ENCODE results near the gene GPR68. TPM values are rescaled to one million over a fixed set of nuclear protein-coding genes. Genes with fewer than 3 reads are reported as not detected.

Gene GPR68
- total RNA-seq, 2 donors from 2014 or later = 0.26 TPM; not detected in 1

- no peaks in the 10 kb centered on the region for H3K27me3 ChIP-seq
- peak; percentile 43 for ATAC-seq
- H3K4me1 ChIP-seq = no peaks in the 10 kb centered on the region
- TF ChIP-seq POLR2A (IDR thresholded peaks at IDR 0.05) (no peak), CTCF (IDR thresholded peaks at IDR 0.05) (no peak)
- H3K9me3 ChIP-seq = no peaks in the 10 kb centered on the region
- H3K36me3 ChIP-seq (replicated peaks in 1 of 2; ENCODE audit: insufficient read depth in 1 of 2, low read depth in 2 of 2) = peaks cover 0 to 4% of the 10 kb centered on the region in 2 donors
- H3K27ac ChIP-seq = peak overlapping the region in 1 of 4 donors; percentile 15
- 92 to 94% methylated on average over 9 of the region's 9 CpGs for WGBS, 2 donors
- DNase-seq = no peak
- intact Hi-C loops (cut with DNase I) = no loop called here
- no peak overlapping the region for H3K4me3 ChIP-seq
Measured at GRCh38 chr14:91220581-91221000, 23.9 kb downstream of the GPR68 start.

- peak overlapping the region in 1 of 4 donors; percentile 15 for H3K27ac ChIP-seq
Measured at GRCh38 chr14:91219517-91220389, 24.8 kb downstream of the GPR68 start.

GRCh38 chr14:91218014-91218413, 26.5 kb downstream of the GPR68 start:
- no peaks in the 10 kb centered on the region for H3K36me3 ChIP-seq (replicated peaks in 1 of 2; ENCODE audit: insufficient read depth in 1 of 2, low read depth in 2 of 2)

More at GRCh38 chr14:91219517-91220389, 24.8 kb downstream of the GPR68 start:
- Histone ChIP-seq H3K4me3 (no peak overlapping the region), H3K9me3 (no peaks in the 10 kb centered on the region), H3K4me1 (no peaks in the 10 kb centered on the region), H3K36me3 (replicated peaks in 1 of 2; ENCODE audit: insufficient read depth in 1 of 2, low read depth in 2 of 2) (peaks cover 0 to 2% of the 10 kb centered on the region in 2 donors), H3K27me3 (no peaks in the 10 kb centered on the region)
- no peak for TF ChIP-seq POLR2A (IDR thresholded peaks at IDR 0.05)
- no peak for TF ChIP-seq CTCF (IDR thresholded peaks at IDR 0.05)
- DNase-seq = no peak
- intact Hi-C loops (cut with DNase I) = no loop called here
- 60 to 73% methylated on average over 2 to 13 of the region's 13 CpGs for WGBS, 2 donors
- ATAC-seq = peak; percentile 27

GRCh38 chr14:91216731-91217226, 27.7 kb downstream of the GPR68 start:
- Histone ChIP-seq H3K27me3 (no peaks in the 10 kb centered on the region), H3K27ac (no peak overlapping the region), H3K36me3 (replicated peaks in 1 of 2; ENCODE audit: insufficient read depth in 1 of 2, low read depth in 2 of 2) (peaks cover 0 to 2% of the 10 kb centered on the region in 2 donors), H3K4me1 (no peaks in the 10 kb centered on the region), H3K9me3 (no peaks in the 10 kb centered on the region), H3K4me3 (no peak overlapping the region)
- intact Hi-C loops (cut with DNase I) = no loop called here
- no peak for ATAC-seq
- no peak for TF ChIP-seq POLR2A (IDR thresholded peaks at IDR 0.05)
- DNase-seq = no peak
- WGBS, 2 donors = 94 to 97% methylated on average over 11 to 13 of the region's 13 CpGs

More at GRCh38 chr14:91218014-91218413, 26.5 kb downstream of the GPR68 start:
- Histone ChIP-seq H3K27me3 (no peaks in the 10 kb centered on the region), H3K4me1 (no peaks in the 10 kb centered on the region), H3K9me3 (no peaks in the 10 kb centered on the region), H3K4me3 (no peak overlapping the region), H3K27ac (no peak overlapping the region)
- WGBS, 2 donors = 76 to 87% methylated on average over 4 of the region's 4 CpGs
- TF ChIP-seq CTCF (IDR thresholded peaks at IDR 0.05) (no peak), POLR2A (IDR thresholded peaks at IDR 0.05) (no peak)
- ATAC-seq = no peak
- no peak for DNase-seq
- intact Hi-C loops (cut with DNase I) = no loop called here

GRCh38 chr14:91215381-91215780, 29.1 kb downstream of the GPR68 start:
- no peak for ATAC-seq
- intact Hi-C loops (cut with DNase I) = no loop called here
- DNase-seq = no peak
- TF ChIP-seq POLR2A (IDR thresholded peaks at IDR 0.05) (no peak), CTCF (IDR thresholded peaks at IDR 0.05) (no peak)
- H3K27me3 ChIP-seq = no peaks in the 10 kb centered on the region
- H3K36me3 ChIP-seq (replicated peaks in 1 of 2; ENCODE audit: insufficient read depth in 1 of 2, low read depth in 2 of 2) = peaks cover 0 to 6% of the 10 kb centered on the region in 2 donors
- H3K9me3 ChIP-seq = no peaks in the 10 kb centered on the region
- no peaks in the 10 kb centered on the region for H3K4me1 ChIP-seq
- H3K27ac ChIP-seq = no peak overlapping the region
- no peak overlapping the region for H3K4me3 ChIP-seq
- 94 to 100% methylated on average over 1 to 10 of the region's 10 CpGs for WGBS, 2 donors

Measured in body of pancreas (tissue), 4 donors.